Liver (tissue), 9 donors: Measurements from ENCODE around the gene ZNF574. TPM values are rescaled to one million over a fixed set of nuclear protein-coding genes. Genes with fewer than 3 reads are reported as not detected.

Source experiments
- DNase-seq: peaks from one replicate; pipeline ENCODE4 v3.0.0-alpha.2; 2017; ENCODE audit warnings: low spot score
- H3K27ac ChIP-seq, 2 donors: one replicate each; pipeline ENCODE4 v1.7.0; 2013; ENCODE audit warnings: inconsistent platforms in 2 of 2, low read length in 2 of 2, control low read depth in 1 of 2, low read depth in 1 of 2, mild to moderate bottlenecking in 1 of 2
- H3K27me3 ChIP-seq, 4 donors: one replicate each; pipeline versions ENCODE4 v1.6.1 to v1.7.0; 2013; ENCODE audit warnings: low read length in 3 of 4, inconsistent platforms in 1 of 4, mild to moderate bottlenecking in 1 of 4, moderate library complexity in 1 of 4; ENCODE audit not compliant: control insufficient read depth in 4 of 4, insufficient read depth in 4 of 4
- H3K36me3 ChIP-seq, 4 donors: one replicate each; pipeline versions ENCODE4 v1.6.1 to v1.7.0; 2013; ENCODE audit warnings: low read length in 3 of 4, mild to moderate bottlenecking in 3 of 4, low read depth in 1 of 4, moderate library complexity in 1 of 4; ENCODE audit not compliant: control insufficient read depth in 4 of 4, insufficient read depth in 3 of 4
- H3K4me1 ChIP-seq, 4 donors: one replicate each; pipeline versions ENCODE4 v1.6.1 to v1.7.0; 2013; ENCODE audit warnings: low read length in 3 of 4, mild to moderate bottlenecking in 3 of 4, moderate library complexity in 1 of 4; ENCODE audit not compliant: control insufficient read depth in 4 of 4, insufficient read depth in 4 of 4
- H3K4me3 ChIP-seq, 3 donors: one replicate each; pipeline versions ENCODE4 v1.6.1 to v1.7.0; 2013; ENCODE audit warnings: low read length in 3 of 3, control low read depth in 1 of 3, low read depth in 1 of 3, mild to moderate bottlenecking in 1 of 3
- H3K9ac ChIP-seq, 2 donors: one replicate each; pipeline ENCODE4 v1.7.0; 2013; ENCODE audit warnings: low read length in 2 of 2, mild to moderate bottlenecking in 2 of 2, moderate library complexity in 2 of 2, control low read depth in 1 of 2, low read depth in 1 of 2
- H3K9me3 ChIP-seq, 4 donors: one replicate each; pipeline versions ENCODE4 v1.6.1 to v1.7.0; 2013; ENCODE audit warnings: low read length in 3 of 4; ENCODE audit not compliant: control insufficient read depth in 4 of 4
- EGR1 ChIP-seq, 2 donors: IDR thresholded peaks; 2 replicates each; pipeline ENCODE4 v1.6.1; 2016 to 2018; ENCODE audit warnings: antibody characterized with exemption in 2 of 2, low read depth in 2 of 2
- FOXA1 ChIP-seq: IDR thresholded peaks from 2 replicates; pipeline ENCODE4 v1.6.1; 2016; ENCODE audit warnings: antibody characterized with exemption
- FOXA2 ChIP-seq: IDR thresholded peaks from 2 replicates; pipeline ENCODE4 v1.6.1; 2016; ENCODE audit warnings: antibody characterized with exemption
- GABPA ChIP-seq, 2 donors: IDR thresholded peaks in 1 of 2; conservative IDR thresholded peaks in 1 of 2; 2 replicates each; pipeline ENCODE4 v1.6.1; 2016; ENCODE audit warnings: antibody characterized with exemption in 2 of 2, mild to moderate bottlenecking in 1 of 2, moderate library complexity in 1 of 2
- HNF4A ChIP-seq, 2 donors: conservative IDR thresholded peaks; 2 replicates each; pipeline ENCODE4 v1.6.1; 2016; ENCODE audit warnings: antibody characterized with exemption in 2 of 2, mild to moderate bottlenecking in 2 of 2
- HNF4G ChIP-seq: IDR thresholded peaks from 2 replicates; pipeline ENCODE4 v1.6.1; 2016; ENCODE audit warnings: antibody characterized with exemption
- JUND ChIP-seq, 2 donors: IDR thresholded peaks; 2 replicates each; pipeline ENCODE4 v1.6.1; 2016; ENCODE audit warnings: antibody characterized with exemption in 2 of 2
- MAX ChIP-seq: IDR thresholded peaks from 2 replicates; pipeline ENCODE4 v1.6.1; 2016; ENCODE audit warnings: antibody characterized with exemption
- NR2F2 ChIP-seq: IDR thresholded peaks from 2 replicates; pipeline ENCODE4 v1.6.1; 2016; ENCODE audit warnings: antibody characterized with exemption
- RAD21 ChIP-seq, 2 donors: IDR thresholded peaks; 2 replicates each; pipeline ENCODE4 v1.6.1; 2016; ENCODE audit warnings: antibody characterized with exemption in 2 of 2, mild to moderate bottlenecking in 2 of 2
- REST ChIP-seq: IDR thresholded peaks from 2 replicates; pipeline ENCODE4 v1.6.1; 2016; ENCODE audit warnings: antibody characterized with exemption, mild to moderate bottlenecking
- RXRA ChIP-seq, 2 donors: IDR thresholded peaks; 2 replicates each; pipeline ENCODE4 v1.6.1; 2017 to 2018; ENCODE audit warnings: antibody characterized with exemption in 2 of 2, mild to moderate bottlenecking in 1 of 2
- SP1 ChIP-seq: IDR thresholded peaks from 2 replicates; pipeline ENCODE4 v1.6.1; 2018; ENCODE audit warnings: antibody characterized with exemption, mild to moderate bottlenecking
- TAF1 ChIP-seq: conservative IDR thresholded peaks from 2 replicates; pipeline ENCODE4 v1.6.1; 2016; ENCODE audit warnings: antibody characterized with exemption, mild to moderate bottlenecking
- YY1 ChIP-seq: IDR thresholded peaks from 2 replicates; pipeline ENCODE4 v1.6.1; 2016; ENCODE audit warnings: antibody characterized with exemption, mild to moderate bottlenecking
- ZBTB33 ChIP-seq: IDR thresholded peaks from 2 replicates; pipeline ENCODE4 v1.6.1; 2016; ENCODE audit warnings: antibody characterized with exemption
- WGBS: extraction: QIAGEN DNeasy Blood & Tissue Kit; methylation state at CpG from one replicate; pipeline ENCODE4 v1.1.7; 2013; 5-methylcytosine and 5-hydroxymethylcytosine counted together
- polyA plus RNA-seq, 2 donors: library from polyadenylated mRNA; stranded (reverse) in 1 of 2; unstranded in 1 of 2; fragments of 200-250 nt in 1 of 2; fragments of >200 nt in 1 of 2; fragmentation: Nextera tagmentation in 1 of 2; extraction: Ambion mirVana in 1 of 2; gene quantifications; one replicate each; pipeline versions ENCODE4 v1.2.1 to v1.2.3, GENCODE V29; 2013 to 2015
- total RNA-seq, 2 donors: library from RNA; depleted of rRNA; stranded (reverse); fragments of >200 nt; gene quantifications; one replicate each; pipeline ENCODE4 v1.2.3, GENCODE V29; 2014
- TF ChIP-seq, protein P1 (sequence below): fragments of 150-350 bp; IDR thresholded peaks from 2 replicates; pipeline ENCODE4 v1.5.1; 2017; ENCODE audit warnings: improper control_type of control experiment, low read depth, low read length; ENCODE audit not compliant: missing input control
- TF ChIP-seq, protein P2 (sequence below): IDR thresholded peaks from 2 replicates; pipeline ENCODE4 v1.6.1; 2016; ENCODE audit warnings: antibody characterized with exemption
- donor health status: healthy.
- donor health status: healthy.
- donor health status: healthy.
- donor health status: healthy.
- donor health status: healthy.

ZNF574 gene
- total and polyA plus RNA-seq, 4 donors = 3.3 to 7.4 (median 6.5) TPM

- Histone ChIP-seq H3K4me1 (no peaks in the 10 kb centered on the region), H3K36me3 (no peaks in the 10 kb centered on the region), H3K9ac (no peak overlapping the region), H3K27me3 (no peaks in the 10 kb centered on the region), H3K9me3 (no peaks in the 10 kb centered on the region), H3K4me3 (no peak overlapping the region), H3K27ac (no peak overlapping the region)
- 73% methylated on average over 5 of the region's 5 CpGs for WGBS
- TF ChIP-seq REST (no peak), RAD21 (IDR thresholded peaks at IDR 0.05) (no peak), TAF1 (no peak), HNF4A (conservative IDR thresholded peaks at IDR 0.05) (no peak), EGR1 (IDR thresholded peaks at IDR 0.05; ENCODE audit: low read depth in 2 of 2) (no peak), YY1 (no peak), GABPA (IDR thresholded peaks at IDR 0.05 in 1 of 2, conservative IDR thresholded peaks at IDR 0.05 in 1 of 2) (no peak), SP1 (no peak), HNF4G (no peak), FOXA1 (no peak), FOXA2 (no peak), MAX (no peak), JUND (IDR thresholded peaks at IDR 0.05) (no peak), ZBTB33 (no peak), RXRA (IDR thresholded peaks at IDR 0.05) (no peak), NR2F2 (no peak)
- TF ChIP-seq, protein P1, sequence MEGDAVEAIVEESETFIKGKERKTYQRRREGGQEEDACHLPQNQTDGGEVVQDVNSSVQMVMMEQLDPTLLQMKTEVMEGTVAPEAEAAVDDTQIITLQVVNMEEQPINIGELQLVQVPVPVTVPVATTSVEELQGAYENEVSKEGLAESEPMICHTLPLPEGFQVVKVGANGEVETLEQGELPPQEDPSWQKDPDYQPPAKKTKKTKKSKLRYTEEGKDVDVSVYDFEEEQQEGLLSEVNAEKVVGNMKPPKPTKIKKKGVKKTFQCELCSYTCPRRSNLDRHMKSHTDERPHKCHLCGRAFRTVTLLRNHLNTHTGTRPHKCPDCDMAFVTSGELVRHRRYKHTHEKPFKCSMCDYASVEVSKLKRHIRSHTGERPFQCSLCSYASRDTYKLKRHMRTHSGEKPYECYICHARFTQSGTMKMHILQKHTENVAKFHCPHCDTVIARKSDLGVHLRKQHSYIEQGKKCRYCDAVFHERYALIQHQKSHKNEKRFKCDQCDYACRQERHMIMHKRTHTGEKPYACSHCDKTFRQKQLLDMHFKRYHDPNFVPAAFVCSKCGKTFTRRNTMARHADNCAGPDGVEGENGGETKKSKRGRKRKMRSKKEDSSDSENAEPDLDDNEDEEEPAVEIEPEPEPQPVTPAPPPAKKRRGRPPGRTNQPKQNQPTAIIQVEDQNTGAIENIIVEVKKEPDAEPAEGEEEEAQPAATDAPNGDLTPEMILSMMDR = no peak
- TF ChIP-seq, protein P2, sequence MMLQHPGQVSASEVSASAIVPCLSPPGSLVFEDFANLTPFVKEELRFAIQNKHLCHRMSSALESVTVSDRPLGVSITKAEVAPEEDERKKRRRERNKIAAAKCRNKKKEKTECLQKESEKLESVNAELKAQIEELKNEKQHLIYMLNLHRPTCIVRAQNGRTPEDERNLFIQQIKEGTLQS = no peak
- no peak for DNase-seq
Measured at GRCh38 chr19:42124386-42124901, 48.5 kb downstream of the ZNF574 start.
